ENCODE data around the gene MICAL2.

MICAL2 gene

DNA sequence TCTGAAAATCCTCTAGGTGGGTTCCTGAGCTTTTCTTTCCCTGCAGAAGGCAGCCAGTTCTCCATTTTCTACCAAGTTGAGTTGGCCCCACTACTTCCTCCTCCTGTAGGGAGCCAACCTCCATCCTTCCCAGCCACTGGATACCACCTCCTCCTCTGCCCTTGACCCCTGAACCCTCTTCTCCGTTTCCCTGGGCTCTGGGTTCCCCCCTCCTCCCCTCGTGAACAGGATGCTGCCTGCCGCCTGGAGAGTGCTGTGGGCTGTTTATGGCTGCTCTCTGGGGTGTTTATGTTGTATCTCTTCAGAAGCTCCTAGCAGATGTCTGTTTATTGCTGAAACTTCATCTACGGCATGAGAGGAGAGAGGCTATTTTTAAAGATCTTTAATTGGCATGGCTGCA lies 8.6 kb downstream of the MICAL2 start:
- no peak for DNase-seq

GRCh38 chr11:12119502-12119901 lies 9.1 kb downstream of the MICAL2 start:
- no peak for DNase-seq

- DNase-seq = no peak
These were observed 9.9 kb downstream of the MICAL2 start for GRCh38 chr11:12120031-12121008.

GRCh38 chr11:12121011-12121410 lies 10.6 kb downstream of the MICAL2 start:
- no peak for DNase-seq

GRCh38 chr11:12121517-12121916 lies 11.1 kb downstream of the MICAL2 start:
- no peak for DNase-seq

- DNase-seq = no peak
These were observed 11.7 kb downstream of the MICAL2 start for GRCh38 chr11:12122083-12122482.

DNA sequence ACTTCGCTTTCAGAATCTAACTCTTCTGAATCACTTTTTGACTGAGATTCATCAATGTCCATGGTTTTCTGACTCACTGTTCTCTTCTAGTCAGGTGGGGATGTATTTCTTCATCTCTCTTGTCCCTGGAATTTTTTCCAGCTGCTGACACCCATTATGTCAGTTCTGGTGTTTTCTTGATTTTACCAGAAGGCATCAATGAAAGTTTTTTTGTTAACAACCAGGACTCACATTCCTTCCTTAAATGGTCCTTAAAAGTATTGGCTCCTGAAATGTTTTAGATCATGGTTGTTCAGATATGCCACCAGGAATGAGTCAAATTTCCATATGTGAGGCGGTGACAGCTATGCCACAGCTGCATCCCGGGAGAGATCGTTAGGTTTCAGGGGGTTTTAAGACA lies 12.9 kb downstream of the MICAL2 start:
- DNase-seq = no peak

- DNase-seq = no peak
These were observed 13.4 kb downstream of the MICAL2 start for GRCh38 chr11:12123799-12124198.

- DNase-seq = no peak
These were observed 13.9 kb downstream of the MICAL2 start for GRCh38 chr11:12124306-12124705.

DNA sequence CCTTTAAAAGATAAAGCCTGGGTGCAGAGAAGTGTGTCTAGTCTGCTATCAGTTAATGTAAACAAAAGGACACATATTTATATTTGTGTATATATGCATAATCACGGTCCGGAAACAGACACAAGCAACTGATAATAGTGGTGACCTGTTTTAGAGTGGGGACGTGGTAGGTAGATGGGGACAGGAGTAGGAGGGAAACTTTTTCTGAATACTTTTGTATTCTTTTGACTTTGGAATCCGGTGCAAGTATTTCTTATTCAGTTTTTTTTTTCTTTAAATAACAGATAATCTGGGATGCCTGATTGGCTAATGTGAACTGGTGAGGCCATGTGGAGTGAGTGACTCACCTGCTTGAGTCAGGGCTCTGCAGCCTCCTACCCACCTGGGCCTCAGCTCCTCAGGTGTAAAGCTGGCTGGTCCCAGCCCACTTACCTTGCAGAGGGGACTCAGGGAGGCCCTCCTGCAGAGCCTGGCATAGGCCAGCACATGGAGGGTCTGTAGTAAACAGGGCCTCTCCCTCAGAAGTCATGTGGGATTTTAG lies 15.3 kb downstream of the MICAL2 start:
- no peak for DNase-seq

DNA sequence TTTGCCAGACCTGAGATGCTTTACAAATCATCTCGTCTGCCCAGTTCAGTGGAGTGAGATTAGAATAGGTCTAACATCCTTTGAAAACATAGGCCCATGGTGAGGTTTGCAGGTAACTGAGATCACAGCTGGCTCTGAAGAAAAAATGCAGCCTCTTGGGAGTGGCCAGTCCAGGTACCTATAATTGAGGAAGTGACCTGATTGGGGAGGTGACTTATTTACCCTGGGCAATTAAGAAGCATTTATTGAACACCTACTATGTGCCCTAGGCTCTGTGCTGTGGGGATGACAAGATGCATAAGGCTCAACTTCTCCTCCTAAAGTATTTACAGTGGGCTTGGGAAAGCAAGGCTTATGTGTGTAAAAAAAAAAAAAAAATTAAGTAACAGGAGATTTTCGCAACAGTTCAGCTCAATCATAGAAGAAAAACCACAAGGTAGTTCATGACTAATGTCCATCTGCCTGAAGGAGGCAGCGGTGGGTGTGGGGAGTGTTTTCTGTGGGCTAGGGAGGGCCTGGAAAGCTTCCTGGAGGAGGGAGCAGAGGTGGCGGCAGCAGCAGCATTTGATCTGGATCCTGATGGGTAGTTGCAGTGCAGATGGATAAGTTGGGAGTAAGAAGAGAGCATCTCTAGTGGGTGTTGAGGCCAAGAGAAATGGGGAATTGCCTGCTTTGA lies 16.1 kb downstream of the MICAL2 start:
- no peak for DNase-seq

DNA sequence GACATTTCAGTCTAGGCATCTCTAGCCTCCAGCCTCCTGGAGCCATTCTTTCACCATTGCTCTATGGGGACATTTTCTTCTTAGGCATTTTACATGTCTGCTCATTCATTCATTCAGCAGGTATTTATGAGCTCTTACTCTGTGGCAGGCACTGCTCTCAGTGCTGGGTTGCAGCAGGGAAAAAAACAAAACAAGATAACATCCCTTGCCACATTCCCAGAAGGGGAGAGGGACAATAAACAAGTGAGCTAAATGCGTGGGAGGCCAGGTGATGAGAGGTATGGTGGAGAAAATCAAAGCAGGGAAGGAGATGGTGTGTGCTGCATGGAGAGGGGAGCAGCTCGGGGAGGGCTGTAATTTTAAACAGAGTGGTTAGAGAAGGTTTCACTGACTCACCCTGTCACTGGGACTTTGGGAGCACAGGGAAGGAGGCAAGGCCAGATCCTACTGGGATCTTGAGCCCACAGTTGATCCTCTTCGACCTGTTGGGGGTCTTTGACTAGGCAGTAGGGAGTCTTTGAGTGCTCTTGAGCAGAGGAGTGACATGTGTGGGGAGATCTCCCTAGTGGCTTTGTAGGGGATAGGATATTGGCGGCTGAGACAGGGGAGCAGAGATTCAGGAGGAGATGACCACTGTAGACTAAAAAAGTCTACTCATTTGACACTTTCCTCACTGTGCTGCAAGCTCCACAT lies 17.0 kb downstream of the MICAL2 start:
- no peak for DNase-seq

- DNase-seq = no peak
These were observed 17.9 kb downstream of the MICAL2 start for GRCh38 chr11:12128301-12128751.

DNA sequence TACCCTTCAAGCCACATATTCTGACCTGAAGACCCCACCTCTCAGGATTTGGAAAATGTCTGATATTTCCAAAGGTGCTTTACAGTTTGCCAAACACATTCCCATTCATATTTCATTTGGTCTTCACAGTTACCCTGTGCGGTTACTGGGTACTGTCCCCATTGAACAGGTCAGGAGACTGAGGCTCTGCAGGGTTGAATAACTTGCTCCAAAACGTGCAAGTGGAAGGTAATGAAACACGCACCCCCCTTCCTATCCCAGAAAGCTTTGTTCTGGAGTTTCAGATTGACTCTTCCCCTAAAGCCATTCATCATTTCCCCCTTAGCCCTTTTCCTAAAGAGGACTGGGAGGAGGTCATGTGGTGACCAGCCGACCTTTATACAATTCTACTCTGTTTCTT lies 18.8 kb downstream of the MICAL2 start:
- DNase-seq = no peak

GRCh38 chr11:12130180-12130980 lies 20.0 kb downstream of the MICAL2 start:
- DNase-seq = no peak

GRCh38 chr11:12131943-12132789 lies 21.8 kb downstream of the MICAL2 start:
- DNase-seq = no peak

GRCh38 chr11:12132790-12133145 lies 22.4 kb downstream of the MICAL2 start:
- no peak for DNase-seq

DNA sequence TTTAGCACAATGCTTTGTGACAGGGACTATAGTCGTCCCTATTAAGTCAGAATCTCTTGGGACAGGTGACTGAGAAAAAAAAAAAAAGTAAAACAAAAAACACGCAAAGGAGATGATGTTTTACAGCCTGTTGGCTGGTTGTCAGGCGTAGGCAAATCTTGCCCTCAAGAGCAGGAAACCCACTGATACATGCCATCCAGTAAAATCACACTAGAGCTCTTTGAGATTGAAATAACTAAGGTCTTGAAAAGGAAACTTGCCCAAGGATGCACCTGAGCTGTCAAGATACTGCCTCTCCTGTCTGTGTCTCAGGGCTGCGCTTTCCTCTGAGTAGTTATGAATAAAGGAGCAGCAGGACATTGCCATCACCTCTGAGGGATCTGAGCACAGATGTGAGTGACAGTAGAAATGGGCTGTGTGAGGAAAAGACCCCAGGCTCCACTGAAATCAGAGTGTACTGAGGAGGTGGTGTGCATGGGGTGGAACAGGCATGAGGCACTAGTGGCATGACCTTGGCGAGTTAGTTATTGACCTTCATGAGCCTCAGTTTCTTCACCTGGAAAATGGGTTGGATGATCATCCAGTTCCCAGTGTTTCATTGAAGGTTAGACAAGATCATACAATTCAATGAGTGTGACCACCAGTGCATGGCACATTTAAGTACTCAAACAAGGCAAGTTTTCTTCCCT lies 23.3 kb downstream of the MICAL2 start:
- DNase-seq = no peak

GRCh38 chr11:12134236-12134585 lies 23.8 kb downstream of the MICAL2 start:
- DNase-seq = no peak

GRCh38 chr11:12135185-12135584 lies 24.8 kb downstream of the MICAL2 start:
- no peak for DNase-seq

Data from activated gamma-delta T cell (primary cell).